SU-DHL-6 (cell line): ENCODE results near the gene PROS1.
"Not testable (repeated sequence)": the region's sequence is repeated elsewhere in the genome, so short reads cannot be mapped to it uniquely, and the experiment has no call there.

Experiments used
- H2AFZ ChIP-seq: fragments of 200-600 bp; sonication (generic); 2 replicates; pipeline ENCODE4 v1.6.1; 2014; ENCODE audit warnings: low read depth, mild to moderate bottlenecking, moderate library complexity, mixed read lengths, antibody characterized with exemption, low read length; ENCODE audit not compliant: severe bottlenecking
- H3F3A ChIP-seq: fragments of 200-600 bp; shearing (Covaris generic); 2 replicates; pipeline ENCODE4 v1.6.0; 2016; ENCODE audit warnings: antibody characterized with exemption, mild to moderate bottlenecking; ENCODE audit not compliant: insufficient read depth
- H3K27ac ChIP-seq: fragments of 200-600 bp; sonication (generic); 2 replicates; pipeline ENCODE4 v1.5.1; 2016; ENCODE audit warnings: low read depth, mild to moderate bottlenecking, low read length, moderate library complexity, mixed read lengths
- H3K27me3 ChIP-seq: fragments of 200-600 bp; sonication (generic), shearing (Covaris generic); 2 replicates; pipeline ENCODE4 v1.6.0; 2014; ENCODE audit warnings: mild to moderate bottlenecking, low read length
- H3K36me3 ChIP-seq: fragments of 200-600 bp; sonication (generic); 2 replicates; pipeline ENCODE4 v1.6.1; 2014; ENCODE audit warnings: mild to moderate bottlenecking, low read length, mixed read lengths
- H3K4me2 ChIP-seq: fragments of 300-600, 200-600 bp; shearing (Covaris generic), sonication (generic); 2 replicates; pipeline ENCODE4 v1.6.0; 2014; ENCODE audit warnings: low read length, low read depth, mild to moderate bottlenecking; ENCODE audit not compliant: poor library complexity, severe bottlenecking
- H3K4me3 ChIP-seq: fragments of 200-600 bp; sonication (generic); 2 replicates; pipeline ENCODE4 v1.5.1; 2014; ENCODE audit warnings: antibody characterized with exemption, low read length, mild to moderate bottlenecking, mixed read lengths; ENCODE audit not compliant: insufficient read depth, poor library complexity, severe bottlenecking
- H3K79me2 ChIP-seq: fragments of 200-600 bp; sonication (generic); 2 replicates; pipeline ENCODE4 v1.6.1; 2014; ENCODE audit warnings: mild to moderate bottlenecking, low read length, moderate library complexity; ENCODE audit not compliant: insufficient read depth
- H3K9ac ChIP-seq: fragments of 200-600 bp; sonication (generic); 2 replicates; pipeline ENCODE4 v1.7.0; 2014; ENCODE audit warnings: mild to moderate bottlenecking, low read length
- H3K9me2 ChIP-seq: fragments of 200-600 bp; sonication (generic); replicated peaks from 2 replicates; pipeline ENCODE4 v1.6.1; 2014; ENCODE audit warnings: low read length; ENCODE audit not compliant: insufficient read depth
- H3K9me3 ChIP-seq: fragments of 200-600 bp; sonication (generic); 2 replicates; pipeline ENCODE4 v1.6.1; 2014; ENCODE audit warnings: low read length, mixed read lengths; ENCODE audit not compliant: insufficient read depth
- H4K20me1 ChIP-seq: fragments of 200-600 bp; sonication (generic); 2 replicates; pipeline ENCODE4 v1.6.1; 2014; ENCODE audit warnings: low read depth, mild to moderate bottlenecking, antibody characterized with exemption, low read length, moderate library complexity, mixed read lengths
- CTCF ChIP-seq: fragments of 200-600 bp; sonication (generic); IDR thresholded peaks from one replicate; pipeline ENCODE4 v1.5.1; 2017; ENCODE audit warnings: antibody characterized with exemption, mild to moderate bottlenecking, low read length, moderate library complexity; ENCODE audit not compliant: insufficient read depth, poor library complexity, severe bottlenecking
- EZH2phosphoT487 ChIP-seq: fragments of 200-600 bp; sonication (generic), shearing (Covaris generic); conservative IDR thresholded peaks from 2 replicates; pipeline ENCODE4 v1.6.1; 2018; ENCODE audit warnings: mild to moderate bottlenecking, antibody characterized with exemption, low read length, moderate library complexity, mixed read lengths

Gene PROS1

GRCh38 chr3:93906245-93906644, 67.5 kb downstream of the PROS1 start:
- no peaks in the 10 kb centered on the region for H3K27me3 ChIP-seq
- TF ChIP-seq CTCF = no peak
- TF ChIP-seq EZH2phosphoT487 = no peak
- H3K9me3 ChIP-seq = 0 out of 2 replicates have a peak, but pooled peaks cover 3% of the 10 kb centered on the region
- H3K27ac ChIP-seq = no peak overlapping the region
- H3K36me3 ChIP-seq = no peaks in the 10 kb centered on the region
- H3K79me2 ChIP-seq = no peaks in the 10 kb centered on the region
- no peaks in the 10 kb centered on the region for H3F3A ChIP-seq
- H3K9me2 ChIP-seq = no peaks in the 10 kb centered on the region
- H2AFZ ChIP-seq = no peak overlapping the region
- no peak overlapping the region for H3K9ac ChIP-seq
- no peak overlapping the region for H3K4me2 ChIP-seq
- no peak overlapping the region for H3K4me3 ChIP-seq
- H4K20me1 ChIP-seq = no peaks in the 10 kb centered on the region

GRCh38 chr3:93904568-93904967, 69.1 kb downstream of the PROS1 start:
- Histone ChIP-seq H3K36me3 (no peaks in the 10 kb centered on the region), H3F3A (no peaks in the 10 kb centered on the region), H3K4me2 (no peak overlapping the region), H3K4me3 (no peak overlapping the region), H3K79me2 (no peaks in the 10 kb centered on the region), H3K27ac (no peak overlapping the region), H3K9me2 (no peaks in the 10 kb centered on the region), H2AFZ (no peak overlapping the region), H3K27me3 (no peaks in the 10 kb centered on the region), H3K9me3 (0 out of 2 replicates have a peak, but pooled peaks cover 3% of the 10 kb centered on the region), H4K20me1 (no peaks in the 10 kb centered on the region), H3K9ac (no peak overlapping the region)
- TF ChIP-seq EZH2phosphoT487 = no peak
- TF ChIP-seq CTCF = no peak

GRCh38 chr3:93878250-93879017, 95.3 kb downstream of the PROS1 start:
- not testable (repeated sequence) for H3K4me3 ChIP-seq, H2AFZ ChIP-seq, H3K4me2 ChIP-seq, H3K79me2 ChIP-seq, H3K36me3 ChIP-seq, H3K9me2 ChIP-seq, H4K20me1 ChIP-seq, H3K9me3 ChIP-seq, H3K9ac ChIP-seq, H3F3A ChIP-seq, H3K27me3 ChIP-seq, H3K27ac ChIP-seq

- H3K4me2 ChIP-seq, H3K9ac ChIP-seq: not testable (repeated sequence)
These were observed 96.3 kb downstream of the PROS1 start for GRCh38 chr3:93877427-93877826.

GRCh38 chr3:93873412-93873811, 100.3 kb downstream of the PROS1 start:
- not testable (repeated sequence) for H3K27ac ChIP-seq, H2AFZ ChIP-seq, H3K4me3 ChIP-seq, H3K9me3 ChIP-seq, H4K20me1 ChIP-seq, H3K27me3 ChIP-seq, H3K9me2 ChIP-seq, H3K79me2 ChIP-seq, H3F3A ChIP-seq, H3K4me2 ChIP-seq, H3K9ac ChIP-seq, H3K36me3 ChIP-seq

More at GRCh38 chr3:93877427-93877826, 96.3 kb downstream of the PROS1 start:
- not testable (repeated sequence) for H3K79me2 ChIP-seq, H3K36me3 ChIP-seq, H3K9me3 ChIP-seq, H3K9me2 ChIP-seq, H3K27ac ChIP-seq, H3K4me3 ChIP-seq, H3F3A ChIP-seq, H2AFZ ChIP-seq, H4K20me1 ChIP-seq, H3K27me3 ChIP-seq
